ENCODE results near the gene PATJ.

Gene PATJ

DNA sequence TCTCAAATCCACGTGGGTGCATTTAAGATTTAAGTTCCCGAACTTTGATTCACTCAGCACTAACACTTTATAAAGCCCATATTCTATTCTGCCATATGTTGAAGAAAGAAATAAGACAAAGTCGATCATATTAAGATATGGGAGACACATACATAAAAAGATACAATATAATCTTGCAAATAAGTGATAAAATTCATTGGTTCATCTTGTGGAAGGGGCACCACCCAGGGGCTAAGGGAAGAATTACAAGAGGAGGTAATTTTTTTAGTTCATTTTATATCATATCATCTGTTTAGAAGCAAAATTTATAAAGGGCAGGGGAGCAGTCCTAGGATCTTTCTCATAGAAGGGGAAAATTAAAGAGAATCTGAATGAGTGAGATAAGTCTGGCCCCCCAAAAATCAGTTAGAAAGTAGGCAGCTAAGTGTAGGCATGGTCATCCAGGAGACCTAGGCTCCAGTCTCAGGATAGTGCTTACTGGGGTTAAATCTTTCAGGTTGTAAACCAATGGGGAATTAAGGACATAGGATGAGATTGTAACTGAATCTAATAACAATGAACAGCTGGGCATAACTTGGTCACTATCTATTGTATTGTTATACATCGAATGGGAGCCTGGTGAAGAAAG, 328.2 kb downstream of the PATJ start:
- FAIRE-seq (peak; percentile 68), DNase-seq (ENCODE audit: insufficient read length, low spot score) (no peak)
- TF ChIP-seq CTCF (IDR thresholded peaks at IDR 0.05; ENCODE audit: insufficient read depth, missing control alignments): peak; percentile 78

DNA sequence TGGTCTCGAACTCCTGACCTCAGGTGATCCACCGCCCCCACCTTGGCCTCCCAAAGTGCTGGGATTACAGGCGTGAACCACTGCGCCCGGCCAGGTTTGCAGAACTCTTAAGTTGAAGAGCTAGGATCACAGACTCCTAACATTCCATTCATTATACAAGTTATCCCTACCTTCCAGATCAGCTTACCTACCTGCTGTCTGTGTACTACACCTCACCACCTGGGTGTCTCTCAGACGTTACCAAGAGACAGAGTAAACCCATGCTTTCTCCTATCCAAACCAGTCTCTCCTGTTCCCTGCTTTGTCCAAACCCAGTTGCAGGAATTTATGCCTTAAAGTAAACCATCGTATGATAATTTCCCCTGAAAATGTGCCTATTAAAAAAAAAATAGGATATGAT, 329.4 kb downstream of the PATJ start:
- no peak for FAIRE-seq
- no peak for DNase-seq (ENCODE audit: insufficient read length, low spot score)
- no peak for TF ChIP-seq CTCF (IDR thresholded peaks at IDR 0.05; ENCODE audit: insufficient read depth, missing control alignments)

- DNase-seq (ENCODE audit: insufficient read length, low spot score) (no peak), FAIRE-seq (no peak)
- TF ChIP-seq CTCF (IDR thresholded peaks at IDR 0.05; ENCODE audit: insufficient read depth, missing control alignments): no peak
These were observed 334.0 kb downstream of the PATJ start for GRCh38 chr1:62076286-62076685.

GRCh38 chr1:62077821-62078220, 335.5 kb downstream of the PATJ start:
- TF ChIP-seq CTCF (IDR thresholded peaks at IDR 0.05; ENCODE audit: insufficient read depth, missing control alignments): no peak
- DNase-seq (ENCODE audit: insufficient read length, low spot score): no peak
- no peak for FAIRE-seq

- peak; percentile 11 for FAIRE-seq
- DNase-seq (ENCODE audit: insufficient read length, low spot score): no peak
- TF ChIP-seq CTCF (IDR thresholded peaks at IDR 0.05; ENCODE audit: insufficient read depth, missing control alignments): peak; percentile 94
These were observed 340.4 kb downstream of the PATJ start for GRCh38 chr1:62082456-62083363.

GRCh38 chr1:62084310-62084890, 342.1 kb downstream of the PATJ start:
- no peak for TF ChIP-seq CTCF (IDR thresholded peaks at IDR 0.05; ENCODE audit: insufficient read depth, missing control alignments)
- DNase-seq (ENCODE audit: insufficient read length, low spot score): no peak
- no peak for FAIRE-seq
